ENCODE measurements around the gene SLC8A2.
"Not testable (repeated sequence)": the region's sequence is repeated elsewhere in the genome, so short reads cannot be mapped to it uniquely, and the experiment has no call there.

Gene SLC8A2

GRCh38 chr19:47391510-47392223 is 80.0 kb downstream of the SLC8A2 start:
- H4K20me1 ChIP-seq (ENCODE audit: insufficient read depth, low read length) = no peaks in the 10 kb centered on the region
- TF ChIP-seq CTCF (IDR thresholded peaks at IDR 0.05; ENCODE audit: low read length) = peak; percentile 84
- TF ChIP-seq EZH2phosphoT487 (IDR thresholded peaks at IDR 0.05; ENCODE audit: low read length) = no peak
- H2AFZ ChIP-seq (ENCODE audit: low read length) = no peak overlapping the region
- no peaks in the 10 kb centered on the region for H3F3A ChIP-seq (ENCODE audit: insufficient read depth, low read length)
- H3K9ac ChIP-seq (ENCODE audit: low read length) = no peak overlapping the region
- H3K4me3 ChIP-seq (ENCODE audit: low read length) = no peak overlapping the region
- DNase-seq = peak; percentile 67
- H3K4me2 ChIP-seq (ENCODE audit: low read depth, low read length) = peak overlapping the region; percentile 18; the same call in 1 of the 2 replicates
- no peaks in the 10 kb centered on the region for H3K4me1 ChIP-seq (ENCODE audit: low read length)
- no peak overlapping the region for H3K27ac ChIP-seq (ENCODE audit: low read length)
- peaks cover 13% of the 10 kb centered on the region for H3K27me3 ChIP-seq (replicated peaks; ENCODE audit: insufficient read depth, low read length)
- no peaks in the 10 kb centered on the region for H3K9me2 ChIP-seq (replicated peaks; ENCODE audit: insufficient read depth, low read length)
- H3K9me3 ChIP-seq (replicated peaks; ENCODE audit: insufficient read depth, low read length) = no peaks in the 10 kb centered on the region
- no peaks in the 10 kb centered on the region for H3K79me2 ChIP-seq (ENCODE audit: low read length)
- H3K36me3 ChIP-seq (replicated peaks; ENCODE audit: insufficient read depth, low read length) = no peaks in the 10 kb centered on the region

- Histone ChIP-seq H3K4me2 (ENCODE audit: low read depth, low read length) (peak overlapping the region; percentile 18; the same call in 1 of the 2 replicates), H3K27me3 (replicated peaks; ENCODE audit: insufficient read depth, low read length) (peaks cover 13% of the 10 kb centered on the region), H3K36me3 (replicated peaks; ENCODE audit: insufficient read depth, low read length) (no peaks in the 10 kb centered on the region), H4K20me1 (ENCODE audit: insufficient read depth, low read length) (no peaks in the 10 kb centered on the region), H3K9me2 (replicated peaks; ENCODE audit: insufficient read depth, low read length) (no peaks in the 10 kb centered on the region), H3K27ac (ENCODE audit: low read length) (no peak overlapping the region), H3F3A (ENCODE audit: insufficient read depth, low read length) (no peaks in the 10 kb centered on the region), H3K4me1 (ENCODE audit: low read length) (no peaks in the 10 kb centered on the region), H3K9ac (ENCODE audit: low read length) (no peak overlapping the region), H3K79me2 (ENCODE audit: low read length) (no peaks in the 10 kb centered on the region), H3K4me3 (ENCODE audit: low read length) (no peak overlapping the region), H2AFZ (ENCODE audit: low read length) (no peak overlapping the region), H3K9me3 (replicated peaks; ENCODE audit: insufficient read depth, low read length) (no peaks in the 10 kb centered on the region)
- TF ChIP-seq EZH2phosphoT487 (IDR thresholded peaks at IDR 0.05; ENCODE audit: low read length) (no peak), EZH2 (optimal IDR thresholded peaks at IDR 0.05; ENCODE audit: low read depth, low read length) (no peak), CTCF (IDR thresholded peaks at IDR 0.05; ENCODE audit: low read length) (no peak)
- DNase-seq = no peak
Measured at GRCh38 chr19:47390533-47391488, 80.9 kb downstream of the SLC8A2 start.

GRCh38 chr19:47389150-47389556 is 82.5 kb downstream of the SLC8A2 start:
- Histone ChIP-seq H3K4me1 (ENCODE audit: low read length) (no peaks in the 10 kb centered on the region), H4K20me1 (ENCODE audit: insufficient read depth, low read length) (no peaks in the 10 kb centered on the region), H3K9me2 (replicated peaks; ENCODE audit: insufficient read depth, low read length) (no peaks in the 10 kb centered on the region), H3K79me2 (ENCODE audit: low read length) (no peaks in the 10 kb centered on the region), H3K27ac (ENCODE audit: low read length) (no peak overlapping the region), H3K9me3 (replicated peaks; ENCODE audit: insufficient read depth, low read length) (no peaks in the 10 kb centered on the region), H3K4me3 (ENCODE audit: low read length) (no peak overlapping the region), H3K36me3 (replicated peaks; ENCODE audit: insufficient read depth, low read length) (no peaks in the 10 kb centered on the region), H3K27me3 (replicated peaks; ENCODE audit: insufficient read depth, low read length) (peaks cover 10% of the 10 kb centered on the region), H3F3A (ENCODE audit: insufficient read depth, low read length) (no peaks in the 10 kb centered on the region), H2AFZ (ENCODE audit: low read length) (no peak overlapping the region), H3K4me2 (ENCODE audit: low read depth, low read length) (no peak overlapping the region), H3K9ac (ENCODE audit: low read length) (no peak overlapping the region)
- TF ChIP-seq CTCF (IDR thresholded peaks at IDR 0.05; ENCODE audit: low read length) = no peak
- no peak for TF ChIP-seq EZH2 (optimal IDR thresholded peaks at IDR 0.05; ENCODE audit: low read depth, low read length)
- no peak for TF ChIP-seq EZH2phosphoT487 (IDR thresholded peaks at IDR 0.05; ENCODE audit: low read length)
- DNase-seq = no peak

- not testable (repeated sequence) for H3K27ac ChIP-seq (ENCODE audit: low read length); H3K36me3 ChIP-seq (replicated peaks; ENCODE audit: insufficient read depth, low read length); H3K9ac ChIP-seq (ENCODE audit: low read length); H3K4me1 ChIP-seq (ENCODE audit: low read length); H3K9me2 ChIP-seq (replicated peaks; ENCODE audit: insufficient read depth, low read length); H3K79me2 ChIP-seq (ENCODE audit: low read length); H3K4me2 ChIP-seq (ENCODE audit: low read depth, low read length); H3K9me3 ChIP-seq (replicated peaks; ENCODE audit: insufficient read depth, low read length); H3K27me3 ChIP-seq (replicated peaks; ENCODE audit: insufficient read depth, low read length); H3F3A ChIP-seq (ENCODE audit: insufficient read depth, low read length); DNase-seq; H4K20me1 ChIP-seq (ENCODE audit: insufficient read depth, low read length); H2AFZ ChIP-seq (ENCODE audit: low read length); H3K4me3 ChIP-seq (ENCODE audit: low read length)
Measured at GRCh38 chr19:47388721-47389120, 83.0 kb downstream of the SLC8A2 start.

- H3K9me3 ChIP-seq (replicated peaks; ENCODE audit: insufficient read depth, low read length); H3K9me2 ChIP-seq (replicated peaks; ENCODE audit: insufficient read depth, low read length); H3K4me1 ChIP-seq (ENCODE audit: low read length); H2AFZ ChIP-seq (ENCODE audit: low read length); H3K79me2 ChIP-seq (ENCODE audit: low read length); DNase-seq; H3K36me3 ChIP-seq (replicated peaks; ENCODE audit: insufficient read depth, low read length); H3K27me3 ChIP-seq (replicated peaks; ENCODE audit: insufficient read depth, low read length); H3K4me3 ChIP-seq (ENCODE audit: low read length); H3F3A ChIP-seq (ENCODE audit: insufficient read depth, low read length); H3K27ac ChIP-seq (ENCODE audit: low read length); H3K4me2 ChIP-seq (ENCODE audit: low read depth, low read length); H4K20me1 ChIP-seq (ENCODE audit: insufficient read depth, low read length); H3K9ac ChIP-seq (ENCODE audit: low read length): not testable (repeated sequence)
Measured at GRCh38 chr19:47387623-47388022, 84.1 kb downstream of the SLC8A2 start.
